NCI-H1048 (cell line): ENCODE measurements around the gene TBX4.
"Not testable (repeated sequence)": the region's sequence is repeated elsewhere in the genome, so short reads cannot be mapped to it uniquely, and the experiment has no call there.

Experiments used
- DNase-seq: peaks from one replicate; lab custom pipeline; 2025; lab: John Stamatoyannopoulos, UW

TBX4 gene

GRCh38 chr17:61498042-61498994, 46.1 kb downstream of the TBX4 start:
- DNase-seq = no peak

- no peak for DNase-seq
Observed at GRCh38 chr17:61499632-61500031, 47.4 kb downstream of the TBX4 start.

GRCh38 chr17:61500287-61500686, 48.1 kb downstream of the TBX4 start:
- no peak for DNase-seq

DNA sequence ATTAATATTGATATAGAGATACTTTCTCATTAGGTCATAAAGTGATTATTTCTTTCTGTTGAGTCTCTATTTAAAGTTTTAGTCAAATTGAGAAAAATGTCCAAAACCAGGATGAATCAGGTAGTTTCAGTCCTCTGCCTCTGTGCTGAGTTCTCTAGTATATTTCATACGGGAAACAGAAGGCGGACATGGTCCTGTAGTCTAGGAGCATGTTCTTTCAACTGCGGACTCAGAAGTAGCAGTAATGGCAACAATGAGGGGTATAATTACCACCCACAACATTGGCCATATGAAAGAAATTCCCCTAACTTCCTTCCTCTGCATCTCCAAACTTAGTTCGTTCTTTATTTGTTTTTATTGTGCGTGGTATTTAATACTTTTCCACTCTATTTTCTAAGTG, 50.1 kb downstream of the TBX4 start:
- DNase-seq = no peak

- DNase-seq = no peak
Observed at GRCh38 chr17:61503961-61504360, 51.7 kb downstream of the TBX4 start.

- DNase-seq = no peak
Observed at GRCh38 chr17:61504697-61505096, 52.5 kb downstream of the TBX4 start.

DNA sequence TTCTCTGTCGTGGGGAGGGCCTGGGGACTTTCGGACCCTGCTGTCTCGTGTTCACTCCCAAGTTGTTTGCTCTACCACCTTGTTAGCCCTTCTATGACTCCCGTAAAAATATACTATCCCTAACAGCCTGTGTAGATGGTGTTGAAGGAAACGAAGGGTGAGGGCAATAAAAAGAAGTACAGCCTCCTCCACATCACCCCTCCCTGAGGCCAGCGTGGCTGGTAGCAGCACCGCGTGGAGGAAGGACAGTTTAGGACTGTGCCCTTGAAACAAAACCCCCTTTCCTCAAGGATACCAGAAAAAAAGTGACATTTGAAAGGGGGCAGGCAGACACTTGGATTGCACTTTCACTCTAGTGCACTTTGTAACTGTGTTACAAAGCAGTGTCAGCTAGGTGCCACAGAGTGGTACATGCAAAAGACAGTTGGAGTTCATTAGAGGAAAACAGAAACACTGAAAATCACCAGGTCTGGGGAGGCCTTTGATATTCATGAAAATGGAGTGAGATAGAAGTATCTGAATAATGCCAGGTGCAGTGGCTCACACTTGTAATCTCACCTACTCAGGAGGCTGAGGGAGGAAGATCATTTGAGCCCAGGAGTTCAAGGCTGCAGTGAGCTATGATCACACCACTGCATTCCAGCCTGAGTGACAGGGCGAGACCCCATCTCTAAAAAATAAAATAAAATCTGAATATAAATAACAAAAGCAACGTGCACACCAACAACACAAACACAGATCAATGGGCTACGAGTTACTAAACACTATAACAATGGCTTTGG, 53.8 kb downstream of the TBX4 start:
- DNase-seq = no peak

- DNase-seq = no peak
Observed at GRCh38 chr17:61507383-61508066, 55.3 kb downstream of the TBX4 start.

GRCh38 chr17:61508912-61509311, 56.7 kb downstream of the TBX4 start:
- no peak for DNase-seq

DNA sequence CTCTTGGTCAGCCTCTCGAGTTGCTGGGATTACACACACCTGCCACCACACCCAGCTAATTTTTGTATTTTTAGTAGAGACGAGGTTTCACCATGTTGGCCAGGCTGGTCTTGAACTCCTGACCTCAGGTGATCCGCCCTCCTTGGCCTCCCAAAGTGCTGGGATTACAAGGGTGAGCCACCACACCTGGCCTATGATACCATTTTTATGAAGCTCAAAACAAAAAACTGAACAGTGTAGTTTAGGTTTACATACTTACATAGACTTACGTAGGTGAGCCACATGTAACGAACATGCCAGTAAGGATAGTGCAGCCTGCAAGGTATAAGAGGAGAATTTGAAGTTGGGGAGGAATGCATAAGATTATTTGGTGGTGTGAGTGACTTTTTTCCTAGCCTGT, 57.2 kb downstream of the TBX4 start:
- not testable (repeated sequence) for DNase-seq

DNA sequence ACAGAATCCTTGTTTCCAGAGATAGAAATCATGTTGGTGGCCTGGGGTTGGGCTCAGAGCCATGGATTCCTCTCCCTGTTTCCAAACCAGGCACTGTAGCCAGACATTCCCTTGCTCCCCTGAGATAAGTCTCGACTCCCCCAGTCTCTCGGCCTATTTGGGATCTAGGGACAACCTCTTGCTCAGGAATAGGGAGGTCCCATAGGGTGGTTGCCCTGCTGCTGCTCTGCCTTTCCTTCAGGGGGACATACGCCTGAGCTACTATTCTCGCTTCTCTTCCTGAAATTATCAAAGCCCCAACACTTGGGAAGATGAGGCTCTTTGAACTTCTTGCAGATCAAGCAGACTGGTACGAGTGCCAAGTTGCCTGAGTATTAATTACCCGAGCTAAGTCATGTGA, 58.0 kb downstream of the TBX4 start:
- no peak for DNase-seq

DNA sequence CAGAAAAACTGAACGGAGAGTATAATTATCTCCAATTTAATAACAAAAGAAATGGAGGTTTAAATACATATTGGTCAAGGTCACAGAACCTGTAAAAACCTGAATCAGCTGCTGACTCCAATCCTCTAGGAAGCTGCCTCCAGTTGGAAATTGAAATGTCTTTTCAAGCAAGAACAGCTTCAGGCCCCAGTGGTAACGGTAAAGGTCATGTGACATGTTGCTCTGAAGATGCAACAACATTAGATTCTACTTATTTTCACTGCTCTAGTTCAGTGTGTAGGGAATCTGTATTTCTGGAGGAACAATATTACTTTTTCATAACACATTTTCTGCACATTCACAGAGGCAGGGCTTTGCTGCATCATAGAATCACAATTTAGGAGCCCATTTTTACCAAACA, 58.8 kb downstream of the TBX4 start:
- DNase-seq = no peak

- DNase-seq = no peak
Observed at GRCh38 chr17:61511480-61512182, 59.4 kb downstream of the TBX4 start.

DNA sequence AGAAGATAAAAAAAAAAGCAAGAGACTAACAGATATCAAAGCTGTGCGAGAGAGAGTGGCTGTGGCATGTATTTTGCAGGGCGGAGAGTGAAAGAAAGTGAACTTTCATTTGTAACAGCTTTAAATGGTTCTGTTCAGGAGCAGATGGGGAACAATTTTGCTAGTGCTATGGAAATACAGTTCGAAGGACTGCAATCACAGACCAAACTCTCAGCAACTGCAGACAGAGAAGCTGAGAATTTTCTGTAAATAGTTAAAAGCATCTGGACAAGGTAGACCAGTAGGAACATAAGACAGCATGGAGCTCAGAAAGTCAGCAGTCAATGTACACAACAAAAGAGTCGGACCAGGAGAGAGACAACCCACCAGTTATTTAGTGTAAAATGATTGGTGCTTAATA, 62.3 kb downstream of the TBX4 start:
- DNase-seq = no peak

- no peak for DNase-seq
Observed at GRCh38 chr17:61517265-61517664, 65.0 kb downstream of the TBX4 start.

DNA sequence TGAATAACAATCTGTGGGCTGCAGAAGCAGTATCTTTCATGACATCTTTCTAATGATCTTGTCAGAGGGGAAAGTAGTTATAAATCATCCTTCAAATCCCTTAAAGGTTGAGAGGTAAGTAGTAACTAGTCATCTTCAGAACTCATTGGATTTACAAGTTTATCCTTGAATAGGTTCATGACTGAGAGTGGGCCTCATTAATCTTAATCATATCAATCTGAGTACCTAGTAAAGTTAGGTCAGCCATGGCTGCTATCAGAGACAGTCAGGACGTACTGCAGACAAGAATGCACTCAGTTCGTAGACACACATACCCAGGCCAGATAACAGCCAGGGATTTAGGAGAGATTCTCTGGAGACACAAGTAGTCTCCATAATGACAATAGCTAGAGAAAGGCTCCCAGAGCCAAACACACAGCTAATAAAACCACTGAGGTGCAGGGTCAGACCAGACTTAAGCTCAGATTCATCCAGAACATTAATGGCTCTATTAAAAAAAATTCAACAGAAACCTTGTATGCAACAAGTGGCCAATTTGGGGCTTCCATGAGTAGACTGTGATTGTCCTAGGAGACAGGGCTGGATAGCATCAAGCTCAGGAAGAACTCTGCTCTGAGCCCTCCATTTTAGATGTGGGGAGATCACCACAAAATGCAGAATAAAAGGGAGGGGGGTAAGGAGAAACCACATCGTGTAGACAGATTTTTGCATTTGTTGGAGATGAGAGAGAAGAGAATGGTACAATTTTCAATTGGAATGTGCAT, 65.8 kb downstream of the TBX4 start:
- DNase-seq = no peak

GRCh38 chr17:61519139-61519538, 66.9 kb downstream of the TBX4 start:
- no peak for DNase-seq

- no peak for DNase-seq
Observed at GRCh38 chr17:61519754-61520440, 67.7 kb downstream of the TBX4 start.

- no peak for DNase-seq
Observed at GRCh38 chr17:61520897-61521296, 68.7 kb downstream of the TBX4 start.

GRCh38 chr17:61522088-61522487, 69.9 kb downstream of the TBX4 start:
- no peak for DNase-seq

GRCh38 chr17:61524319-61524718, 72.1 kb downstream of the TBX4 start:
- DNase-seq = no peak
